BE2C (cell line): ENCODE measurements around the gene NCBP3.

Experiments
- DNase-seq: peaks from one replicate; pipeline ENCODE4 v3.0.0-alpha.2; 2020
- H3K27me3 ChIP-seq: fragments of 250-450 bp; sonication (Bioruptor Pico); 2 replicates; pipeline ENCODE4 v1.5.1; 2020; ENCODE audit warnings: mild to moderate bottlenecking
- H3K36me3 ChIP-seq: fragments of 250-450 bp; sonication (Bioruptor Pico); 2 replicates; pipeline ENCODE4 v1.5.1; 2020; ENCODE audit warnings: mild to moderate bottlenecking
- H3K4me1 ChIP-seq: fragments of 250-450 bp; sonication (Bioruptor Pico); 2 replicates; pipeline ENCODE4 v1.5.1; 2020
- H3K4me3 ChIP-seq: 2 replicates; pipeline ENCODE4 v1.5.1; 2011; ENCODE audit warnings: low read depth, low read length
- H3K9me3 ChIP-seq: fragments of 250-450 bp; sonication (Bioruptor Pico); 2 replicates; pipeline ENCODE4 v1.5.1; 2020
- CTCF ChIP-seq: IDR thresholded peaks from 2 replicates; pipeline ENCODE4 v1.5.1; 2012; ENCODE audit warnings: mild to moderate bottlenecking, low read depth, low read length

Gene NCBP3

DNA sequence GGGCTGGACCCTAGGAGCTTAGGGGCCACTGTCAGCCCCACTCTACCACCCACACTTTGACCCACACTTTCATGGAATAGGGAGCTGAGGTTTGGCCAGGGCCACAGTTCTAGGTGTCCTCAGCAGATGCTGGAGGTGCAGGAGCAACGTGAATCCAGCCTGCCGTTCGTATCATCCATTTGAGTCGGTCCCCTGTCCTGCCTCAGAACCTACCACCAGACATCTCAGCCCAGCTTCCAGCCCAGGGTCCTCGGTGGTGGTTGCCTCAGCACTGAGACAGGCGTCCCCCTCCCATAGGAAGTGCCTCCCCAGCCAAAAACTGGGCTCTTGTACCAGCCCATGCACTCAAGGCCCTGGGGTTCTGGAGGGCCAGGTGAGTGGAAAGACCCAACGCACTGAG is 44.7 kb downstream of the NCBP3 start:
- H3K36me3 ChIP-seq: no peaks in the 10 kb centered on the region
- no peaks in the 10 kb centered on the region for H3K9me3 ChIP-seq
- H3K4me1 ChIP-seq: no peaks in the 10 kb centered on the region
- DNase-seq: no peak
- H3K4me3 ChIP-seq: no peak overlapping the region
- no peaks in the 10 kb centered on the region for H3K27me3 ChIP-seq
- TF ChIP-seq CTCF: no peak

GRCh38 chr17:3800362-3801271 is 45.4 kb downstream of the NCBP3 start, which contains the start of gene ITGAE:
Gene ITGAE (minus strand): TSS chr17:3801188. CDS start chr17:3801144, 44 bp downstream.
- TF ChIP-seq CTCF: no peak
- no peaks in the 10 kb centered on the region for H3K36me3 ChIP-seq
- no peak within 1 kb of the TSS for H3K4me3 ChIP-seq
- DNase-seq: no peak
- H3K27me3 ChIP-seq: no peaks in the 10 kb centered on the region
- H3K4me1 ChIP-seq: no peaks in the 10 kb centered on the region
- H3K9me3 ChIP-seq: no peaks in the 10 kb centered on the region

DNA sequence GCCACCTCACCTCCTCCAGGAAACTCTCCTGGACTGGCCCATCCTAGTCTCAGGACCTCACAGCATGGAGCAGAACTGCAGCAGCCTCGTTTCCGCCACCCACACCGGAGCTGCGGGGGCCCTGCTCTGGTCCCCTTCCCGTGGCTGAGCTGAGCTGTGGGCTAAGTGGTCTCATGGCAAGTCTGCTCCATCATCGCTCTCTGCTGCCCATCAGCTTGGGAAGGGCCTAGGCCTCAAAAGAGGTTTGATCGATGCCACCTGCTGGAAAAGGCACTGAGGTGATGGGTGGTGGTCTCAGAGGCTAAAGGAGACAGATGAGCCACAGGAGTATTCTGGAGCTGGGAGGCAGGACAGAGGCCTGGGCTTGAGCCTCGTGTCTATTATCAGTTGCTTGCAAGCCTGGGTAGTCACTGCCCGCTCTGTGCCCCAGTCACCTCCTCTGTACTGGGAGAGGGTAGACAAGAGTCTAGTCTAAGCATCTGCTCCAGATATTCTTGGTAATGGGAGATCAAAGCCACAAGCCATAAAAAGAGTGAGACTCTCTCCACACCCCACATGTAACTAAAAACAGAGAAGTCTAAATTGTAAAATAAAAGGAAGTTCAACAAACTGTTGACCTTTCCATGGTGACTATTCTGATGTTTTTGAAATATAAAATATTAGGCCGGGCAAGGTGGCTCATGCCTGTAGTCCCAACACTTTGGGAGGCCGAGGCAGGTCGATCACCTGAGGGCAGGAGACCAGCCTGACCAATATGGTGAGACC is 46.7 kb downstream of the NCBP3 start:
- DNase-seq: no peak
- no peaks in the 10 kb centered on the region for H3K27me3 ChIP-seq
- H3K4me1 ChIP-seq: no peaks in the 10 kb centered on the region
- no peak overlapping the region for H3K4me3 ChIP-seq
- H3K9me3 ChIP-seq: no peaks in the 10 kb centered on the region
- no peaks in the 10 kb centered on the region for H3K36me3 ChIP-seq
- TF ChIP-seq CTCF: no peak

DNA sequence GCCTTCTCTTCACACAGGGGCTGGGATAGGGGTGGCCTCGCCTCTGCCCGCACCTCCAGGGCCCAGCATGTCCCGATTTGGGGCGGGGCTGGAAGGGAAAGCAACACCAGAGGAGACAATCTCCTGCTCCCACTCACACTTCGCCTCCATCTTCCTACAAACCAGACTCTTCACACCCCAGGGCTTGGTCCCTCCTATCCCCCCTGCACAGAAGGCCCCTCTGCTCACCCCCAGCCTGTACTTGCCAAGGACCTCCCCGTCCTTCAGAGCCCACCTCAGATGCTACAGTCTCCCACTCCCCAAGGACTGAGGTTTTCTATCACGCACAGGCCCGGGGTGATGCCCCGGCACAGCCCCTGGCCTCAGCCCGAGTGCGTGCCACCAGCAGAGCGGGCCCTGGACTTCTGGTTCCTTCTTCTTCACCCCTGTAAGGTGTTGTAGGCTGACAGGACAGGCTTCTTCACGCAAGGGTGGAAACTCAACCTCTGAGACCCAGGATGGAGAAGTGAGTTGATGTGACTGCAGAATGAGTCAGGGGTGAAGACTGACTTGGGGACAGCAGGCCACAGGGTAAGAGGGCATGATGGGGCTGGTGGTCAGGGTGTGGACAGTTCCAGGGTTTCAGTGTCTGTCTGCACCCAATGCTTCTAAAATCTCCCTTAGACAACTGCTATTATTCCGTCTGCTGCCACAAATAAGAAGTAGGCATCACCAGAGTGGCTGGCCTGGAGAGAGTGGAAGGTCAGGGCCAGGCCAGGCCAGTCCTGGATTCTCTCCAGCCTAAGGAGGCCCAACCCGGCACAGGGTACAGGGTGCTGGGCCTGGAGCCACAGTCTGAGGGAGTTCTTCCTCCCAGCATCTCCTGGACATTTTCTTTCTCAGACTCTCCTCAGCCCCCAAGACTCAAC is 47.5 kb downstream of the NCBP3 start:
- H3K36me3 ChIP-seq: no peaks in the 10 kb centered on the region
- H3K9me3 ChIP-seq: no peaks in the 10 kb centered on the region
- no peak for DNase-seq
- H3K27me3 ChIP-seq: no peaks in the 10 kb centered on the region
- H3K4me3 ChIP-seq: no peak overlapping the region
- TF ChIP-seq CTCF: no peak
- no peaks in the 10 kb centered on the region for H3K4me1 ChIP-seq

GRCh38 chr17:3796822-3797170 is 49.2 kb downstream of the NCBP3 start:
- Histone ChIP-seq H3K36me3 (no peaks in the 10 kb centered on the region), H3K4me1 (no peaks in the 10 kb centered on the region), H3K4me3 (no peak overlapping the region), H3K9me3 (no peaks in the 10 kb centered on the region), H3K27me3 (no peaks in the 10 kb centered on the region)
- TF ChIP-seq CTCF: no peak
- no peak for DNase-seq
